Ascending aorta (tissue), 2 donors: Measurements from ENCODE around the gene CXXC1. TPM values are rescaled to one million over a fixed set of nuclear protein-coding genes. Genes with fewer than 3 reads are reported as not detected.
"Not testable (repeated sequence)": the region's sequence is repeated elsewhere in the genome, so short reads cannot be mapped to it uniquely, and the experiment has no call there.

Experiments
- DNase-seq, 2 donors: peaks; one replicate each; pipeline ENCODE4 v3.0.0-alpha.2; 2019; ENCODE audit warnings: low spot score in 2 of 2
- H3K27ac ChIP-seq, 2 donors: fragments of 200-600 bp; sonication (generic); one replicate each; pipeline ENCODE4 v1.5.1; 2016 to 2017; ENCODE audit warnings: mild to moderate bottlenecking in 1 of 2
- H3K27me3 ChIP-seq: fragments of 200-600 bp; sonication (generic); one replicate; pipeline ENCODE4 v1.5.1; 2017
- H3K36me3 ChIP-seq, 2 donors: fragments of 200-600 bp; sonication (generic); one replicate each; pipeline ENCODE4 v1.5.1; 2016
- H3K4me1 ChIP-seq, 2 donors: fragments of 200-600 bp; sonication (generic); one replicate each; pipeline ENCODE4 v1.5.1; 2016 to 2017; ENCODE audit warnings: mild to moderate bottlenecking in 1 of 2
- H3K4me3 ChIP-seq, 2 donors: fragments of 200-600 bp; sonication (generic); one replicate each; pipeline ENCODE4 v1.5.1; 2016 to 2017; ENCODE audit warnings: mild to moderate bottlenecking in 1 of 2
- H3K9me3 ChIP-seq, 2 donors: fragments of 200-600 bp; sonication (generic); one replicate each; pipeline ENCODE4 v1.5.1; 2016
- intact Hi-C: fragments of 100-400 bp; cut with DNase I; formaldehyde crosslinking; loops from one replicate; pipeline ENCODE4 v1.15.1; 2023
- total RNA-seq: library from RNA; depleted of rRNA; stranded (reverse); fragments of >200 nt; gene quantifications from one replicate; pipeline ENCODE4 v1.1.0, GENCODE V29; 2016
- TF ChIP-seq, protein P1 (sequence below), 3 experiments: fragments of 200-600 bp in 2 of 3; fragments of 450-650 bp in 1 of 3; sonication (generic) in 2 of 3; IDR thresholded peaks; one replicate each; pipeline ENCODE4 v1.5.1; 2016 to 2019; ENCODE audit warnings: antibody characterized with exemption in 3 of 3, mild to moderate bottlenecking in 1 of 3, moderate library complexity in 1 of 3

Gene CXXC1
- total RNA-seq, 1 donor from 2014 or later = 171 TPM

DNA sequence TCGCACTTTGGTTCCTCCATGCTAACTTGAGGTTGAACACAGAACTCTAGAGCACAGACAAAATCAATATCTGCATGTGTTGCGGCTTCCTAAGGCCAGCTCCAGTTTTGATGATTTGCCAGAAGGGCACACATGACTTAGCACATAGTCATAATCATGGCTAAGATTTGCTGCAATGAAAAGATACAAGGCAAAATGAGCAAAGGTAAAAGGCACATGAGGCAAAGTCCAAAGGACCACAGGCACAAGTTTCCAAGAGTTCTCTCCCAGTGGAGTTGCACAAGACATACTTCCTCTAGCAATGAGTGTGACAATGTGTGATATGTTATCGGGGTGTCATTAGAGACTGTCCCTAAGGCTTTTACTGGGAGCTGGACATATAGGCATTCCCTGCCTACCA is 24.2 kb upstream of the CXXC1 start:
- peaks cover 0 to 4% of the 10 kb centered on the region in 2 donors for H3K4me1 ChIP-seq
- no peak overlapping the region for H3K4me3 ChIP-seq
- no peaks in the 10 kb centered on the region for H3K36me3 ChIP-seq
- no peak overlapping the region for H3K27ac ChIP-seq
- H3K27me3 ChIP-seq = no peaks in the 10 kb centered on the region
- DNase-seq = no peak
- TF ChIP-seq, protein P1, sequence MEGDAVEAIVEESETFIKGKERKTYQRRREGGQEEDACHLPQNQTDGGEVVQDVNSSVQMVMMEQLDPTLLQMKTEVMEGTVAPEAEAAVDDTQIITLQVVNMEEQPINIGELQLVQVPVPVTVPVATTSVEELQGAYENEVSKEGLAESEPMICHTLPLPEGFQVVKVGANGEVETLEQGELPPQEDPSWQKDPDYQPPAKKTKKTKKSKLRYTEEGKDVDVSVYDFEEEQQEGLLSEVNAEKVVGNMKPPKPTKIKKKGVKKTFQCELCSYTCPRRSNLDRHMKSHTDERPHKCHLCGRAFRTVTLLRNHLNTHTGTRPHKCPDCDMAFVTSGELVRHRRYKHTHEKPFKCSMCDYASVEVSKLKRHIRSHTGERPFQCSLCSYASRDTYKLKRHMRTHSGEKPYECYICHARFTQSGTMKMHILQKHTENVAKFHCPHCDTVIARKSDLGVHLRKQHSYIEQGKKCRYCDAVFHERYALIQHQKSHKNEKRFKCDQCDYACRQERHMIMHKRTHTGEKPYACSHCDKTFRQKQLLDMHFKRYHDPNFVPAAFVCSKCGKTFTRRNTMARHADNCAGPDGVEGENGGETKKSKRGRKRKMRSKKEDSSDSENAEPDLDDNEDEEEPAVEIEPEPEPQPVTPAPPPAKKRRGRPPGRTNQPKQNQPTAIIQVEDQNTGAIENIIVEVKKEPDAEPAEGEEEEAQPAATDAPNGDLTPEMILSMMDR (IDR thresholded peaks at IDR 0.05) = no peak
- no peaks in the 10 kb centered on the region for H3K9me3 ChIP-seq
- intact Hi-C loops = no loop called here

DNA sequence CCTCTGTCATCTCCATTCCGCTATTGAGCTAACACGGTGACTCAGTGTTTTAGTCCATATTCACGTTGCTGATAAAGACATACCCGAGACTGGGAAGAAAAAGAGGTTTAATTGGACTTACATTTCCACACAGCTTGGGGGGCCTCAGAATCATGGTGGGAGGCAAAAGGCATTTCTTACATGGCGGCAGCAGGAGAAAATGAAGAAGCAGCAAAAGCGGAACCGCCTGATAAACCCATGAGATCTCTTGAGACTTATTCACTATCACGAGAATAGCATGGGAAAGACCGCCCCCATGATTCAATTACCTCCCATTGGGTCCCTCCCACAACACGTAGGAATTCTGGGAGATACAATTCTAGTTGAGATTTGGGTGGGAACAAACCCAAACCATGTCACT is 22.6 kb upstream of the CXXC1 start:
- Histone ChIP-seq H3K9me3 (no peaks in the 10 kb centered on the region), H3K36me3 (no peaks in the 10 kb centered on the region), H3K27me3 (no peaks in the 10 kb centered on the region), H3K27ac (no peak overlapping the region), H3K4me3 (no peak overlapping the region), H3K4me1 (peaks cover 0 to 4% of the 10 kb centered on the region in 2 donors)
- TF ChIP-seq, protein P1 (IDR thresholded peaks at IDR 0.05) = no peak
- no peak for DNase-seq
- intact Hi-C loops = no loop called here

DNA sequence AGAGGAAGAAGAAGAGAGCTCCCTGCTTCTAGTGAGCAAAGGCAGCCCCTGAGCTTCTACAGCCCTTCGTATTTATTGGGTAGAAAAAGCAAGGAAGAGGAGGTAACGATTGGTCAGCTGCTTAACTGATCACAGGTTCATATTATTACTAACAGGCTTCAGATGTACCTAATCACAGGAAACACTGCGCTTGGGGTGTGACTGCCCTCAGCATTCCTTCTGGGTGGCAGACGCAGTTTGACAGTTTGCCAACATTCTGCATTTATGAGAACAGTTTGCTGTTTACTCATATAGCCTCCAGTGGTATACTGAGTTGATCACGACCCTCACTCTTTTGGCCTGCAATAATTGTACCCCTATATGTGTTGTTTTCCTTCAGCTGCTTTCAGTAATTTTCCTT is 21.4 kb upstream of the CXXC1 start:
- not testable (repeated sequence) for H3K27ac ChIP-seq, H3K27me3 ChIP-seq, H3K36me3 ChIP-seq, H3K9me3 ChIP-seq, H3K4me3 ChIP-seq, DNase-seq, H3K4me1 ChIP-seq
- intact Hi-C loops = loop anchor here (5.0 kb wide), 1 partner anchor 42 kb away; the partner anchor contains the start of gene CFAP53

DNA sequence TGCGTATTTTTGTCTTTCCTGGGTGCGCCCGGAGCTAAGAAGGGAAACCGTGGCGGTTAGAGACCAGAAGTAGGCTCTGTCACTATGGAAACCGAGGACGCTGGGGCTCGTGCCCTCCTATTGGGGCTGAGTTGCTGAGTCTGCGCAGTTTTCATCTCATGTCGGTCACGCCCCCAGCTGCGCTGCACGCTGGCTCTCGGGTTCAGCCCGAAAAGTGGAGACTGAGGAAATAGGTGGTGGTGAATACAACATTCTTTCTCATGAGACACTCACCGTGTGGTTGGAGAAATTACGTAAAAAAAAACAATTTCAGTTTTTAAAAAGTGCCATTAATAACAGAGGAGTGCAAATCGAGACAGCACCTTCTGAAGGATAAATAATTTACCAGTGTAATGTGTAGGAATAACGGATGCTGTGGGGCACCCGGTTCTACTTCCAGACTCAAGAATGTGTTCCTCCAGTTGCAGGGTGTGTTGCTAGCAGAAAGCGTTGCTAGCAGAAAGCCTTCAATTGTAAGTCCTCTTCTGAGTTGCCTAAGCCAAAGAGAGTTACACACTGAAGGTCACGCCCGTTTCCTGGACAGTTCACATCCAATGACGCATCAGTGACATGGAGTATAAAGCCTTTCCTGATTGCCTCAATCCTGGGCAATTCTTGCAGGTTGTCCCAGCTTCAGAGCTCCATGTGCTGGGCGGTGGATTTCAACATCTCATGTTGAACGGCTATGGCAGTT is 20.4 kb upstream of the CXXC1 start:
- intact Hi-C loops = loop anchor here (5.0 kb wide), 1 partner anchor 41 kb away; the partner anchor contains the start of gene CFAP53

DNA sequence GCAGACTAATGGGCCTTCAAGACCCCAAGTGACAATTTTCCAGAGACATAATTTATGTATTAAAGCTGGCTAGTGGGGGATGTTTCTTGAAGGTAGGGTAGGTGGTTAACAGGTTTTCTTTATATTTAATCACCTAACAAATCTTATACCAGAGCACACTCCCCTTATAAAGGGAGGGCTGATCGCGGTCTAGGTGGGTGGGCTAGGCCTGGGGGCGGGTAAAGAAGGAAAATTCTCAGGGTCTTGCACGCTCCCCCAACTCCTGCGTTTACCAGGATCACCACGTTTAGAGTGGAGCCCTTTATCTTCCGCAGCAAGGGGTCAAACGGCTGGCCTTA is 19.9 kb upstream of the CXXC1 start:
- Histone ChIP-seq H3K4me1 (peaks cover 0 to 4% of the 10 kb centered on the region in 2 donors), H3K36me3 (no peaks in the 10 kb centered on the region), H3K27me3 (no peaks in the 10 kb centered on the region), H3K9me3 (no peaks in the 10 kb centered on the region), H3K4me3 (peak overlapping the region; percentile 48 to 61), H3K27ac (no peak overlapping the region)
- intact Hi-C loops = loop anchor here (5.0 kb wide), 1 partner anchor 40 kb away; the partner anchor contains the start of gene CFAP53
- TF ChIP-seq, protein P1 (IDR thresholded peaks at IDR 0.05) = no peak
- DNase-seq = no peak

More for the DNA sequence above, 20.4 kb upstream of the CXXC1 start:
- Histone ChIP-seq H3K27ac (no peak overlapping the region), H3K36me3 (no peaks in the 10 kb centered on the region), H3K4me3 (peak overlapping the region; percentile 48 to 61), H3K4me1 (peaks cover 0 to 4% of the 10 kb centered on the region in 2 donors), H3K9me3 (no peaks in the 10 kb centered on the region), H3K27me3 (no peaks in the 10 kb centered on the region)
- TF ChIP-seq, protein P1 (IDR thresholded peaks at IDR 0.05) = no peak
- peak; percentile 75 to 94 for DNase-seq

DNA sequence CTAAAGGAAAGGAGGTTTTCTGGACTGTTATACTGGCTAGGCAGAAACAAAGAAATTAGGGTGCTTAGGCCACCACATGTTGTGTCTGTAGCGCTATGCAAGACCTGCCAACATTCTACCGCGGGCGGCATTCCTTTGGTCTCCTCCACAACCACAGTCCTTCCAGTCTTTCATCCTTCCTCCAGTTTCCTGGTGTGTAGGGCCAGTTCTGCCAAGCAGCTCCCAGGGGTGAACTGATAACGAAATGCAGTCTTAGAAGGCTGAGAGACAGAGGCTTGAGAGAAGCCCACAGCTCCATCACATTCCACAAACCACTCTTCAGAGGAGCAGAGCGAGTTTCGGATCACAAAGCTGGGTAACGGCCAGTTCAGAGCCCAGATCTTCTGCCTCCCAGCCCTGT is 19.5 kb upstream of the CXXC1 start:
- H3K27ac ChIP-seq = no peak overlapping the region
- peaks cover 0 to 4% of the 10 kb centered on the region in 2 donors for H3K4me1 ChIP-seq
- intact Hi-C loops = loop anchor here (5.0 kb wide), 1 partner anchor 40 kb away; the partner anchor contains the start of gene CFAP53
- no peak for DNase-seq
- no peaks in the 10 kb centered on the region for H3K9me3 ChIP-seq
- H3K36me3 ChIP-seq = no peaks in the 10 kb centered on the region
- TF ChIP-seq, protein P1 (IDR thresholded peaks at IDR 0.05) = no peak
- peak overlapping the region; percentile 48 to 61 for H3K4me3 ChIP-seq
- no peaks in the 10 kb centered on the region for H3K27me3 ChIP-seq
